Measurements from ENCODE around the gene UBQLN2.
"Not testable (repeated sequence)": the region's sequence is repeated elsewhere in the genome, so short reads cannot be mapped to it uniquely, and the experiment has no call there.

Gene UBQLN2

GRCh38 chrX:56563231-56564161, at the start of gene UBQLN2:
UBQLN2 (plus strand) TSS chrX:56563627; CDS start chrX:56563874, 247 bp downstream.
- peak; percentile 46 for DNase-seq

- no peak for DNase-seq
Measured at GRCh38 chrX:56519642-56520041, 43.8 kb upstream of the UBQLN2 start.

- DNase-seq = not testable (repeated sequence)
Measured at GRCh38 chrX:56529482-56530007, 33.9 kb upstream of the UBQLN2 start.

GRCh38 chrX:56530011-56530410, 33.4 kb upstream of the UBQLN2 start:
- no peak for DNase-seq

- no peak for DNase-seq
Measured at GRCh38 chrX:56550667-56551066, 12.8 kb upstream of the UBQLN2 start.

- DNase-seq = no peak
Measured at GRCh38 chrX:56554870-56555269, 8.6 kb upstream of the UBQLN2 start.

- DNase-seq = no peak
Measured at GRCh38 chrX:56557376-56557929, 6.0 kb upstream of the UBQLN2 start.

- DNase-seq = no peak
Measured at GRCh38 chrX:56564164-56564885, 898 bp downstream of the UBQLN2 start.

- DNase-seq = no peak
Measured at GRCh38 chrX:56564921-56565840, 1.8 kb downstream of the UBQLN2 start.

- peak; percentile 3 for DNase-seq
Measured at GRCh38 chrX:56569378-56570057, 6.1 kb downstream of the UBQLN2 start.

- DNase-seq = no peak
Measured at GRCh38 chrX:56572975-56573374, 9.5 kb downstream of the UBQLN2 start.

GRCh38 chrX:56574861-56575260, 11.4 kb downstream of the UBQLN2 start:
- DNase-seq = no peak

GRCh38 chrX:56576721-56577120, 13.3 kb downstream of the UBQLN2 start:
- no peak for DNase-seq

GRCh38 chrX:56588397-56589188, 25.2 kb downstream of the UBQLN2 start:
- DNase-seq = no peak

GRCh38 chrX:56591830-56592229, 28.4 kb downstream of the UBQLN2 start:
- not testable (repeated sequence) for DNase-seq

GRCh38 chrX:56600141-56600540, 36.7 kb downstream of the UBQLN2 start:
- peak; percentile 52 for DNase-seq

- no peak for DNase-seq
Measured at GRCh38 chrX:56600987-56601386, 37.6 kb downstream of the UBQLN2 start.

GRCh38 chrX:56615282-56615681, 51.9 kb downstream of the UBQLN2 start:
- no peak for DNase-seq
